GM19372 (cell line): ENCODE measurements around the gene ABHD17C.

ENCODE experiments used
- ATAC-seq: cut with Tn5 transposase; IDR thresholded peaks from one replicate; pipeline ENCODE4 v1.9.1; 2021; ENCODE audit warnings: mild to moderate bottlenecking, low read depth, moderate library complexity; ENCODE audit not compliant: unreplicated experiment

ABHD17C gene

DNA sequence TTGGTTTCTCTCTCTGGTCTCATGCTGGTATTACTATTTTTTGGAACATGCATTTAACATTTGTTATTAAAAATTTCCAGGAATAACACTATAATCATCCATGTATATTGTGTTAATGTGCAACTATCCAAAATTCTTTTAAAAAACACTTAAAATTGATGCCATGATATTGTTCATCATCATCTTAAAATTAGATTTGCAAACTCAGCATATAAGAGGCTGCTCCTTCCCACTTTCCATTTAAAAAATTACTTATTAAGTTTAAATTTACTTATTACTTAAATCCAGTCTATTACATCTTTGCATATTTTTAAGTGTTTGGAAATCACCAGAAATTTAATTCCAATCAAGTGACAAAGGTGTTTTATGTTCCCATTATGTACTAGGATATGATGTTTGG is 5.8 kb upstream of the ABHD17C start:
- no peak for ATAC-seq

- ATAC-seq, result no peak
Observed at GRCh38 chr15:80689716-80690115, 5.4 kb upstream of the ABHD17C start.

- ATAC-seq, result no peak
Observed at GRCh38 chr15:80691575-80691974, 3.5 kb upstream of the ABHD17C start.

DNA sequence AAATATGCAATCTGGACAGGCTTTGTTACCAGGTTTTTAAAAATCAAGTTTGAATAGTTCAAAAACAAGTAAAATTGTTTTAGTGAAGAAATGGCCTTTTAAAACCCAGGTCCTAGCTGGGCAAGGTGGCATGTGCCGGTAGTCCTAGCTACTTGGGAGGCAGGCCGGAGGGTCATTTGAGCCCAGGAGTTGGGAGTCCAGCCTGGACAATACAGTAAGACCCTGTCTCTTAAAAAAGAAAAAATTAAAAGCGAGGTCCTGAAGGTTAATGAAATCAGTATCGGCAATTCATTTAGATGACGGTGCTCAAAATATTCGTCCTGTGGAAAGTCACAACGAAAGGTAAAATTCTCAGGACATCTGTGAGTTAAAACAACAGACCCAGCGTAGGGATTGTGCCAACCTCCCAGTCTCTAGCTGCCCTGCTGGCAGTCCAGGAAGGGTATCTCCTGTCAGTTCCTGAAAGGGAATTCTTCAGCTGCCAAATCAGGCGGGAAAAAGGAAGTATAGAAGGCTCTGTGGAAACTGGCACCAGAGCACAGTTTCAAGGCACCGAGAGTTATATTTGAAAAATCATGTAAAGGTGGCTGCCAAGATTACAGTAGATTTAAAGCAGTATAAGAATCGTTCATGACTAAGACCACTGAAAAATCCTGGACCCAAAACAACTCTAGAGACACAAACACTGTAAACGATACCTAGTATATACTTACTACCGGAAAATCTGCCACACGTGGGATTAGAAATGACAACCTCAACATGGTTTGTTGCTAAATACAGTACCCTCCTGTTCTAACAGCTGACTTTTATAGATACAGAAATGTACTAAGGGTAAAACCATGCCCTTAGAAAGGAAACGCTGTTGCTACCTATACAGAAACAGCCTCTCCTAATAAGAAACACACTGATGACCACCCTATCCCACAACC is 1.2 kb upstream of the ABHD17C start:
- no peak for ATAC-seq

DNA sequence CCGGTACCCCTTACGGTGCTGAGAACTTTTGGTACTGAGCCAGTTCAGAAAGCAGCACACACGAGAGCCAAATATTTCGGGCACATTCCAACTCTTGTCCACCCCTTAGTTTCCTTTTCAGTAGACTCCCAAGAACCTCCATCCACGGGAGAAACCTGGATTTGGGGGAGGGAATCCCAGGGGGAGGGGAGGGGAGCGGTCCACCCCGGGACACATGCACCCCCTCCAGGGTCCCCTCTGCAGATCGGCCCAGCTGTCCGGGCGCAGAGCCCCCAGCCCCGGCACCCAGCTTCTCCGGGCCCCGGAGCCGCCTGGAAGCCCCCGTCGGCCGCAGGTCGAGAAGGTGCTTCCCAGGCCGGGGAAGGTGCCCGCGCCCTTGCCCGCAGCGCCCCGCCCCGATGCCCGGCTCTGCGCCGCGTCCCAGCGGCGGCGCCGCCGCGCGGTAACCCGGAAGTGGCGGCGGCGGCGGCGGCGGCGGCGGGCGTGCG is 455 bp upstream of the ABHD17C start:
- ATAC-seq, result no peak

GRCh38 chr15:80695911-80696661 is 976 bp downstream of the ABHD17C start:
- no peak for ATAC-seq

DNA sequence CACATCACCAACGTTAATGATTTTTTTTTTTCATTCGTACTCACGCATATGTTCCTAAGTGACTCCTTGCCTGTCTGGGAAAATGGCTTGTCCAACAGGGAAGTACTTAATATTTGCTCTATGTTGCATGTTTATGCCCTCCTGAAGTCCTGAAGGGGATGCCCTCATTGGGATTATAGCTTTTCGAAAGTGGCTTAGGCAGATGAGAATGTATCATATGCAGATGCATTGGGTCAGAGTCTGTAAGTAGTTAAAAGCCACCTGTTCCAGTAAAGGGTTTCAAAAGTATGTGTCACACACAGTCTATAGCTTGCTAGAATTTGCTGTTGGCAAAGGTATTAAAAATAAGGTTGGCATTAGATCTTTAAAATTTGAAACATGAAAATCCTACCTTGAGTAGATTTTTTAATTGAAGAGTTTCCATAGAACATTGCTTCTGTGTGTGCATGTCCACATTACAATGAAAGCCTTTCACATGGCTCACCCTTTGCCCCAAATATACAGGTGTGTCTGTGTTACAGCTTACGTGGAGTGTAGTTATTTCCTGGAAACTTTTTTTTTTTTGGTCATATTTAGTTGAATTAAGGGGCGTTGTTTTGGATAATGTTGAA is 2.1 kb downstream of the ABHD17C start:
- no peak for ATAC-seq

DNA sequence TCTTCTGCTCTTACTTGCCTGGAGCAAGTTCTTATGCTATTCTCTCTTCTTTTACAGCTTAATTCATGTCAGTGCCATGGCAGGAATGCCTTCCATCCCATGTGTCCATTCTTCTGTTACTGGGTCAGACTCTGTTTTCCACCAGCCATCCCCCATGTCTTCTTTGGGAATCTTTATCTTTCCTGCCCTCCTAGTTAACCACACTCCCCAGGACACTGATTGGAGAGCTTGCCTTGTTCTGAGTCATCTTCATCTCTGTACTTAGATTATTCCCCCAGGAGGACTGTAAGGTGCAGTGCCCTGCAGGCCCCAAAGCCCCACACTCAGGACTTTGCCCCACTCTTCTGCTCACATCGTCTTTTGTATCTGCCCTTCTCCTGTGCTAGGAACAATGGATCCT is 3.6 kb downstream of the ABHD17C start:
- ATAC-seq, result no peak

- no peak for ATAC-seq
Observed at GRCh38 chr15:80699981-80700380, 4.9 kb downstream of the ABHD17C start.

DNA sequence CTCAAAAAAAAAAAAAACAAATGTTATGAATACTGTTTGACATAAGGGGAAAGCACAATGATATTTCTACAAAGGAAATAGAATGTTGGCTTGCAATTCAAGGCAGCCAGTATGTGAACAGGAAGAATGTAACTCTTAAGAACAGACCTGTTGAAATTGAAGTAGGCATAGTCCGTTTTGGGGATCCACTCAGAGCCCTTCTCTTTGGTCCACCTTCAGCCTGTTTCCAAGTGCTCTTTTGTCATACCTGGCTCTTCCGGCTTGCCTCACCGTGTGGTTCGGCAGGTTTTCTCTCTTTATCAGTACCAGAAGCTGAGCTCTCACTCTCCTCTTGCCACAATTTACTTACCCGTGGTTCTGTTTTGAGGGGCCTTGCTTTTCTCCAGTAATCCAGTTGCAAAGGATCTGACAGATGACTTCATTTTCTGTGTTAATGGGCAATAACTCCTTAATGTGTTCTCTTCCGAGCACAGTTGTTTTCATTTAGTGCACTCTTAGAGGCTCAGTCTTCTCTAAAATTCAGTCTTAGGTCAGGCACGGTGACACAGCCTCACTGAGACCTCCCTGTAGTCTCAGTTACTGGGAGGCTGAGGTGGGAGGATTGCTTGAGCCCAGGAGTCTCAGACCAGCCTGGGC is 6.7 kb downstream of the ABHD17C start:
- no peak for ATAC-seq

- no peak for ATAC-seq
Observed at GRCh38 chr15:80703081-80703480, 8.0 kb downstream of the ABHD17C start.

DNA sequence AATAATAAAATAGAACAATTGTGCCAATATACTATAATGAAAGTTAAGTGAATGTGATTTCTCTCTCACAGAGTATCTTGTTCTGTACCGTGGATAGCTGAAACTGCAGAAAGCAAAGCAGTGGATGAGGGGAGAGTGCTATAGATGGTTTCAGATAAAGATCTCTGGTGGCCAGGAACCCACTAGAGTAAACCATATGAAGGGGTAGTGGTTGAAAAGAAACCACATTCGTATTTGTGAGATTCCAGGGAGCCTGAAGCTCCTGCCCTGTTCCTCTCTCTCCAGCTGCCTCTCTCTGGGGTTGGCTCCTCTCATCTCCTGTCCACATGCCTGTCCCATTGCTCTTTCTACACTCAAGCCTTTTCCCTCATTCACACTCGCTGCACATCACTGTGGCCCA is 8.9 kb downstream of the ABHD17C start:
- ATAC-seq, result no peak

DNA sequence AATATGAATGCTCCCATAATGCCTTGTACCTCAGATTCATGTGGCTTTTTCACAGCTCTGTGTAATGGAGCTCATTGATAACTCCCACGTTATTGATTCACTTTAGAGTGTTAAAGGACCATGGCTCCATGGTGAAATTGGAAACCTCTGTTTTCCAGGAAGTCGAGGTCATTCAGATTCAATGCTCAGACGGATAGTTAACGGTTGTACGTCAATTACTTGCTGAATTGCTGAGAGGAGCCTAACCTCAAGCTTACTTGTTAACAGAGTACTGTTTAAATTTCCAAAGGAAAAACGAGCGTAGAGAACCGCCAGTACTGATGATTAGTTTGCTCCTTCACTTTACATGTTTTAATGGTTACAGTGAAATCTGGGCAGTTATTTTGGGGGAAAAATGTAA is 11.1 kb downstream of the ABHD17C start:
- no peak for ATAC-seq

DNA sequence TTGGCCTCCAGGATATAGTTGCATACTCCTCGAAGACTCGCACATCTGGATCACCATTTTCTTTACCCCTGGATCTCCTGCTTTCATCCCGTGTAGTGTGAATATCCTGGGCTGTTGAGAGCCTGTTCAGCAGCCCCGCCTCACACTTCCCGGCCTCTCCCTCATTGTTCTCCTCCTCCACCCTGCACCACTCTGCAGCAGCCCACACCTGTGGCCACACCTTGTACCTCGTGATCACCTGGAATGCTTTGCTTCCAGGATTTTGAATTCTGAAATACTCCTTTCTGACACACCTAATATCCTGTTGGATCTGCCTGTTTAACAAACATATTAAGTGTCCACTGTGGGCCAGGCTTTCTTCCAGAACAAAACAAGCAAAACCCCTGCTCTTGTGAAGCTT is 14.4 kb downstream of the ABHD17C start:
- ATAC-seq, result no peak

DNA sequence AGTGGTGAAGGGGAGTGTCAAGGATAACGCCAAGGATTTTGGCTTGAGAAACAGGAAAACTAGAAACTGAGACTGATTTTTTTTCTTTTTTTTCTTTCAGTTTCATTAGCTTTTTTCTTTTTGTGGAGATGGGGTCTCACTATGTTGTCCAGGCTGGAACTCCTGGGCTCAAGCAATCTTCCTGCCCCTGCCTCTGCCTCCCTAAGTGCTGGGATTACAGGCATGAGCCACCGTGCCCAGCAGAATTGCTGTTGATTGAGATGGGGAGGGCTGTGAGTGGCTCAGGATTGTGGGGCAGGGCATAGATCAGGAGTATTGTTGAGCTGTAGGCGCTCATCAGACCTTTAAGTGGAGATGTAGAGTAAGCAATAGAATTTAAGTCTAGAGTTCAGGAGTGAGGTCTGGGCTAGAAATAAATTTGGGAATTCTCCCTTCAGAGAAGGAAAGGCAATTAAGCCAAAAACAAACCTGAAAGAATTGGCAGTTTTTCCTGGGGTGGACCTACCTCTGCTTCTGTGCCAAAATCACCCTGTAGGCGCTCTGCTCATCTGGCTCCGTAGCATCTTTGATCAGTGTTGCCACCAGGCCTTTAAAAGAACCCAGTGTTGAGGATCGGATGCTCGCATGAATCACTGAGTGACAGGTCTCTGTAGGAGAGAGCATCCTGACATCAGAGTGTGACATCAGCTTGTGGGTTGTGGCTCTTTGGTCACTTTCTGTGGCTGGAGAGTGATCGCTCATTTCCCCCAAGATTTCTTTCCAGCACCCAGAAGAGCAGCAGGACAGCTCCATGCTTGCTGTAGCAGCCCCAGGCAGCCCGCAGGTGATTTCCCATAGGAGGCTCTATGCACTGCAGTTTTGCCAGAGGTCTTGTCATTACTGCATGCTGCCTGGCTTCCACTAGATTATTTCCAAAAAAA is 15.8 kb downstream of the ABHD17C start:
- no peak for ATAC-seq

DNA sequence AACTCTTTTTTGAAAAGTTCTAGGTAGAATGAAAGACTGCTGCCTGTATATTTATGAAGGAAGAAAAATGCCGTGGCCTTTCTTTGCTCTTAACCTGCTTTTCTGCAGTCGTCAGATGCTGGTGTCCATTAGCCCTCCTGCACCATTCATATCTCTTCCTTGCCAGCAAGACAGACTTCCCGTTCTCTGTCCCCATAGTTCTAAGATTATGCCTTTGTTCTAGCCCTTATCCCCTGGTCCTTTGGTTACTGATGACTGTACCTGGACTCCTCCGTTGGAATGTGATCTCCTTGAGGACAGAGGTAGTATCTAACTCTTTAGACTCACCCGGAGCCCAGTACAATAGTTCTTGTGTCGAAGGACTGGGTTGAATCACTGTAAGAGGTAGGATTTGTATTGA is 16.8 kb downstream of the ABHD17C start:
- no peak for ATAC-seq

- ATAC-seq, result no peak
Observed at GRCh38 chr15:80712956-80713355, 17.8 kb downstream of the ABHD17C start.

DNA sequence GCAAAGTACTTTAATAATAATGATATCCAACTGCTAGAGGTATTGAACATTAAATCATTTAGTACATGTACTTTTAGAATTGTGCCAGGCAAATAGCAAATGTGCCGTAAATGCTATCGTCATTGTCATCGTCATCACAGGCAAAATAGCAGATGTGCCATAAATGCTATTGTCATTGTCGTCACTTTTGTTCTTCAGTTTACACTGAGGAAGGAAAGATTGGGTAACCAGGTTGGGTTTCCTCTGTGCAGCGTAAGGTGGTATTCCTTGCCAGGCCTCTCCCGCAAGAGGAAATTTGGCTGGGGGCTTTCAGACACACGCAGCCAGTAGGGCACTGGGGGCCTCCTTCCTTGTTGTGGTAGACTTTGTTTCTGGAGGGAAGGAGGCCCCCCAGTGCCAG is 26.4 kb downstream of the ABHD17C start:
- no peak for ATAC-seq

GRCh38 chr15:80722811-80723210 is 27.7 kb downstream of the ABHD17C start:
- no peak for ATAC-seq

DNA sequence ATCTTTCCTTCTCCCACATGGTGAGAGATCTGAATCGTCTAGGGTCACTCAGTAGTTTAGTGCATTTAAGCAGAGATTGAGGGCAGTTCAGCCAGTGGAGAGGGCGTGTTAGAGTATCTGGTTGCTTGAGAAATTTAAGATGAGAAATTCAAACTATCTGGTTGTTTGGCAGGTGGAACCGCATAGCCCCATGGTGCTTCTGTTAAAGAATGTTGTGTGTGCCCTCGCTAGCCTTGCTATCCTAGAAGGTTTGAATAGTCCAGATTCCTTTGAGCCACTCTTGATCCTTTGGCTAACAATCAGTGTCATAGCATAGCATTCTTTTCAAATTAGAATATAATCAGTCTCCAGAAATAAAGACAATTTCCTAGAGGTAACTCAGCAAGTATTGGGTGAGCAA is 32.1 kb downstream of the ABHD17C start:
- no peak for ATAC-seq
